GM12878 (cell line): Measurements from ENCODE around the gene LMAN2.

Experiments
- EP300 ChIP-seq, 2 experiments: fragments of 150-350 bp in 1 of 2; IDR thresholded peaks; 2 replicates each; pipeline ENCODE4 v1.6.1; 2011 to 2012; ENCODE audit warnings: low read depth in 2 of 2, low read length in 2 of 2, borderline replicate concordance in 1 of 2, improper control_type of control experiment in 1 of 2, inconsistent platforms in 1 of 2; ENCODE audit not compliant: control insufficient read depth in 1 of 2
- KAT2A ChIP-seq: conservative IDR thresholded peaks from 2 replicates; pipeline ENCODE4 v1.6.1; 2011; ENCODE audit warnings: low read depth, low read length; ENCODE audit not compliant: control insufficient read depth
- MXI1 ChIP-seq: fragments of 150-350 bp; IDR thresholded peaks from 2 replicates; pipeline ENCODE4 v1.6.1; 2011; ENCODE audit warnings: low read depth, mild to moderate bottlenecking, inconsistent platforms, low read length, improper control_type of control experiment
- POLR2AphosphoS5 ChIP-seq: IDR thresholded peaks from 2 replicates; pipeline ENCODE4 v1.6.1; 2011; ENCODE audit warnings: mild to moderate bottlenecking, low read length, inconsistent platforms
- ZNF24 ChIP-seq: fragments of 450-650 bp; IDR thresholded peaks from 2 replicates; pipeline ENCODE4 v1.6.1; 2017; ENCODE audit warnings: antibody characterized with exemption, mild to moderate bottlenecking
- TF ChIP-seq, protein P1 (sequence below), 3 experiments: IDR thresholded peaks in 2 of 3; conservative IDR thresholded peaks in 1 of 3; 2 replicates each; pipeline ENCODE4 v1.5.1; 2011; ENCODE audit warnings: low read depth in 3 of 3, low read length in 3 of 3, mild to moderate bottlenecking in 3 of 3, control low read depth in 2 of 3, moderate library complexity in 2 of 3, inconsistent platforms in 1 of 3, mixed read lengths in 1 of 3; ENCODE audit not compliant: control insufficient read depth in 2 of 3, insufficient read depth in 1 of 3; ENCODE audit errors: extremely low read depth in 1 of 3
- TF ChIP-seq, protein P2 (sequence below): fragments of 450-650 bp; formaldehyde crosslinking; IDR thresholded peaks from 2 replicates; pipeline ENCODE4 v1.4.0; 2022; ENCODE audit warnings: mild to moderate bottlenecking, moderate library complexity

DNA sequence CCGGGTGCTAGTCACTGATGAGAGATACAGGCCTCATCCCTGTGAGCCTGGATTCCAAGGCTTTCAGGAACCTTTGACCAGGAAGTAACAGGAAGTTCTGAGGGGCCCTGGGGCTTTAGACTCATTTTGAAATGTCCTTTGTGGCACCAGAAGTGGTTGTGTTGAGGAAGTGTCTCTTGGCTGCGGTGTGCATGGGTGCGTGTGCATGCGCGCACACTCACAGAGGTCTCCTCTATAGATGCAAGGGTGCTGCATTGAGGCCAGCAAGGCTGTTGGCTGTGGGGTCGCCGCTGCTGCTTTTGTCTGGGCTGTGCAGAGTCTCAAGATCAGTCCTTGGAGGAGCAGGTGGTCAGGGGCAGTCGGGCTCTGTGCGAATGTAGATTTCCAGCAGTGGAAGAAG is 55.5 kb downstream of the LMAN2 start:
- TF ChIP-seq, protein P1, sequence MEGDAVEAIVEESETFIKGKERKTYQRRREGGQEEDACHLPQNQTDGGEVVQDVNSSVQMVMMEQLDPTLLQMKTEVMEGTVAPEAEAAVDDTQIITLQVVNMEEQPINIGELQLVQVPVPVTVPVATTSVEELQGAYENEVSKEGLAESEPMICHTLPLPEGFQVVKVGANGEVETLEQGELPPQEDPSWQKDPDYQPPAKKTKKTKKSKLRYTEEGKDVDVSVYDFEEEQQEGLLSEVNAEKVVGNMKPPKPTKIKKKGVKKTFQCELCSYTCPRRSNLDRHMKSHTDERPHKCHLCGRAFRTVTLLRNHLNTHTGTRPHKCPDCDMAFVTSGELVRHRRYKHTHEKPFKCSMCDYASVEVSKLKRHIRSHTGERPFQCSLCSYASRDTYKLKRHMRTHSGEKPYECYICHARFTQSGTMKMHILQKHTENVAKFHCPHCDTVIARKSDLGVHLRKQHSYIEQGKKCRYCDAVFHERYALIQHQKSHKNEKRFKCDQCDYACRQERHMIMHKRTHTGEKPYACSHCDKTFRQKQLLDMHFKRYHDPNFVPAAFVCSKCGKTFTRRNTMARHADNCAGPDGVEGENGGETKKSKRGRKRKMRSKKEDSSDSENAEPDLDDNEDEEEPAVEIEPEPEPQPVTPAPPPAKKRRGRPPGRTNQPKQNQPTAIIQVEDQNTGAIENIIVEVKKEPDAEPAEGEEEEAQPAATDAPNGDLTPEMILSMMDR (IDR thresholded peaks at IDR 0.05 in 2 of 3, conservative IDR thresholded peaks at IDR 0.05 in 1 of 3; ENCODE audit: control insufficient read depth in 2 of 3, extremely low read depth in 1 of 3, insufficient read depth in 1 of 3, low read depth in 3 of 3, low read length in 3 of 3) = no peak
- TF ChIP-seq EP300 (IDR thresholded peaks at IDR 0.05; ENCODE audit: borderline replicate concordance in 1 of 2, control insufficient read depth in 1 of 2, low read depth in 2 of 2, low read length in 2 of 2) (no peak), KAT2A (no peak), MXI1 (no peak), ZNF24 (no peak), POLR2AphosphoS5 (no peak)
- TF ChIP-seq, protein P2, sequence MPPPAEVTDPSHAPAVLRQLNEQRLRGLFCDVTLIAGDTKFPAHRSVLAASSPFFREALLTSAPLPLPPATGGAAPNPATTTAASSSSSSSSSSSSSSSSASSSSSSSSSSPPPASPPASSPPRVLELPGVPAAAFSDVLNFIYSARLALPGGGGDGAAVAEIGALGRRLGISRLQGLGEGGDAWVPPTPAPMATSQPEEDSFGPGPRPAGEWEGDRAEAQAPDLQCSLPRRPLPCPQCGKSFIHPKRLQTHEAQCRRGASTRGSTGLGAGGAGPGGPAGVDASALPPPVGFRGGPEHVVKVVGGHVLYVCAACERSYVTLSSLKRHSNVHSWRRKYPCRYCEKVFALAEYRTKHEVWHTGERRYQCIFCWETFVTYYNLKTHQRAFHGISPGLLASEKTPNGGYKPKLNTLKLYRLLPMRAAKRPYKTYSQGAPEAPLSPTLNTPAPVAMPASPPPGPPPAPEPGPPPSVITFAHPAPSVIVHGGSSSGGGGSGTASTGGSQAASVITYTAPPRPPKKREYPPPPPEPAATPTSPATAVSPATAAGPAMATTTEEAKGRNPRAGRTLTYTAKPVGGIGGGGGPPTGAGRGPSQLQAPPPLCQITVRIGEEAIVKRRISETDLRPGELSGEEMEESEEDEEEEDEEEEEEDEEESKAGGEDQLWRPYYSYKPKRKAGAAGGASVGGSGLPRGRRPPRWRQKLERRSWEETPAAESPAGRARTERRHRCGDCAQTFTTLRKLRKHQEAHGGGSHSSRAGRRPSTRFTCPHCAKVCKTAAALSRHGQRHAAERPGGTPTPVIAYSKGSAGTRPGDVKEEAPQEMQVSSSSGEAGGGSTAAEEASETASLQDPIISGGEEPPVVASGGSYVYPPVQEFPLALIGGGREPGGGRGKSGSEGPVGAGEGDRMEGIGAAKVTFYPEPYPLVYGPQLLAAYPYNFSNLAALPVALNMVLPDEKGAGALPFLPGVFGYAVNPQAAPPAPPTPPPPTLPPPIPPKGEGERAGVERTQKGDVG = no peak
